Keratinocyte (primary cell): ENCODE measurements around the gene UPK1B. TPM values are rescaled to one million over a fixed set of nuclear protein-coding genes. Genes with fewer than 3 reads are reported as not detected.

Experiments used
- DNase-seq: peaks from one replicate; pipeline ENCODE4 v3.0.0-alpha.2; 2011; ENCODE audit warnings: low read depth, missing footprints, low spot score
- FAIRE-seq: peaks from 2 replicates; lab custom pipeline; 2011; peaks lifted over from hg19 to GRCh38; lab: Jason Lieb, UNC
- H2AFZ ChIP-seq: 2 replicates; pipeline ENCODE4 v1.6.0; 2012; ENCODE audit warnings: low read length, control low read depth, inconsistent platforms; ENCODE audit not compliant: control insufficient read depth
- H3K27ac ChIP-seq: 2 replicates; pipeline ENCODE4 v1.5.1; 2011; ENCODE audit warnings: low read length; ENCODE audit not compliant: control insufficient read depth, insufficient read depth
- H3K27me3 ChIP-seq: 3 replicates; pipeline ENCODE4 v1.6.0; 2011; ENCODE audit warnings: low read length; ENCODE audit not compliant: control insufficient read depth, insufficient read depth; ENCODE audit errors: extremely low read depth
- H3K36me3 ChIP-seq, 2 experiments: 2 replicates in 1 of 2; 3 replicates in 1 of 2; pipeline ENCODE4 v1.5.1; 2011; ENCODE audit warnings: low read length in 2 of 2, mild to moderate bottlenecking in 1 of 2; ENCODE audit not compliant: control insufficient read depth in 2 of 2, insufficient read depth in 2 of 2; ENCODE audit errors: extremely low read depth in 1 of 2
- H3K4me1 ChIP-seq: 3 replicates; pipeline ENCODE4 v1.5.1; 2011; ENCODE audit warnings: low read length; ENCODE audit not compliant: control insufficient read depth, insufficient read depth; ENCODE audit errors: extremely low read depth
- H3K4me2 ChIP-seq: 3 replicates; pipeline ENCODE4 v1.6.0; 2011; ENCODE audit warnings: low read depth, low read length; ENCODE audit not compliant: control insufficient read depth, insufficient read depth; ENCODE audit errors: extremely low read depth
- H3K4me3 ChIP-seq, 3 experiments: fragments of 200-600 bp in 1 of 3; sonication (generic) in 1 of 3; 2 replicates in 2 of 3; 3 replicates in 1 of 3; pipeline ENCODE4 v1.5.1; 2011 to 2016; ENCODE audit warnings: low read length in 3 of 3, mild to moderate bottlenecking in 3 of 3, control low read depth in 2 of 3, inconsistent platforms in 1 of 3, low read depth in 1 of 3, mixed read lengths in 1 of 3, mixed run types in 1 of 3, moderate library complexity in 1 of 3; ENCODE audit not compliant: control insufficient read depth in 2 of 3, insufficient read depth in 2 of 3; ENCODE audit errors: extremely low read depth in 1 of 3
- H3K79me2 ChIP-seq: 2 replicates; pipeline ENCODE4 v1.6.0; 2012; ENCODE audit warnings: low read length; ENCODE audit not compliant: control insufficient read depth, insufficient read depth
- H3K9ac ChIP-seq: 3 replicates; pipeline ENCODE4 v1.6.0; 2011; ENCODE audit warnings: low read length; ENCODE audit not compliant: control insufficient read depth, insufficient read depth; ENCODE audit errors: extremely low read depth
- H3K9me1 ChIP-seq: 3 replicates; pipeline ENCODE4 v1.6.0; 2011; ENCODE audit warnings: low read length; ENCODE audit not compliant: control insufficient read depth, insufficient read depth; ENCODE audit errors: extremely low read depth
- H3K9me3 ChIP-seq: 2 replicates; pipeline ENCODE4 v1.5.1; 2012; ENCODE audit warnings: low read depth, low read length; ENCODE audit not compliant: control insufficient read depth
- H4K20me1 ChIP-seq: 3 replicates; pipeline ENCODE4 v1.6.0; 2011; ENCODE audit warnings: low read length; ENCODE audit not compliant: control insufficient read depth, insufficient read depth; ENCODE audit errors: extremely low read depth
- EZH2 ChIP-seq: IDR thresholded peaks from one replicate; pipeline ENCODE4 v1.6.1; 2012; ENCODE audit warnings: inconsistent platforms, mild to moderate bottlenecking, low read length, moderate library complexity
- dilution Hi-C: fragments of 300-500 bp; cut with MboI; formaldehyde crosslinking; loops from one replicate; pipeline ENCODE4 v1.7.0; 2020; ENCODE audit warnings: low sequenced_read_pairs; ENCODE audit not compliant: extremely low pct_ligation_motif_present
- polyA plus RNA-seq, 5 experiments: library from polyadenylated mRNA; depleted of rRNA in 3 of 5; stranded (reverse) in 3 of 5; stranded (forward) in 1 of 5; unstranded in 1 of 5; fragments of >200 nt; gene quantifications; 1 replicate in 1 of 5; 2 replicates in 3 of 5; 3 replicates in 1 of 5; pipeline versions ENCODE4 v1.2.1 to v1.2.3, GENCODE V29; 2011 to 2012; ENCODE audit warnings: missing spikeins in 2 of 5, low read depth in 1 of 5, low replicate concordance in 1 of 5
- TF ChIP-seq, protein P1 (sequence below), 3 experiments: IDR thresholded peaks in 1 of 3; conservative IDR thresholded peaks in 1 of 3; optimal IDR thresholded peaks in 1 of 3; 2 replicates in 2 of 3; 3 replicates in 1 of 3; pipeline versions ENCODE3 to v1.5.1; 2011; ENCODE audit warnings: low read length in 3 of 3, mild to moderate bottlenecking in 3 of 3, moderate library complexity in 2 of 3, control low read depth in 1 of 3, inconsistent platforms in 1 of 3; ENCODE audit not compliant: insufficient read depth in 2 of 3; ENCODE audit errors: extremely low read depth in 1 of 3

Gene UPK1B
- polyA plus RNA-seq, 1 donor (not counting 4 experiments of a cell fraction or from before 2014, with no cell fraction given) = 54.6 TPM

- Histone ChIP-seq H3K9ac (no peak overlapping the region), H2AFZ (no peak overlapping the region), H3K27me3 (no peaks in the 10 kb centered on the region), H3K36me3 (no peaks in the 10 kb centered on the region), H3K9me3 (no peaks in the 10 kb centered on the region), H3K27ac (no peak overlapping the region), H3K9me1 (no peaks in the 10 kb centered on the region), H3K4me1 (peaks cover 26% of the 10 kb centered on the region), H4K20me1 (no peaks in the 10 kb centered on the region), H3K79me2 (no peaks in the 10 kb centered on the region), H3K4me2 (no peak overlapping the region), H3K4me3 (no peak overlapping the region)
- no peak for TF ChIP-seq EZH2
- TF ChIP-seq, protein P1, sequence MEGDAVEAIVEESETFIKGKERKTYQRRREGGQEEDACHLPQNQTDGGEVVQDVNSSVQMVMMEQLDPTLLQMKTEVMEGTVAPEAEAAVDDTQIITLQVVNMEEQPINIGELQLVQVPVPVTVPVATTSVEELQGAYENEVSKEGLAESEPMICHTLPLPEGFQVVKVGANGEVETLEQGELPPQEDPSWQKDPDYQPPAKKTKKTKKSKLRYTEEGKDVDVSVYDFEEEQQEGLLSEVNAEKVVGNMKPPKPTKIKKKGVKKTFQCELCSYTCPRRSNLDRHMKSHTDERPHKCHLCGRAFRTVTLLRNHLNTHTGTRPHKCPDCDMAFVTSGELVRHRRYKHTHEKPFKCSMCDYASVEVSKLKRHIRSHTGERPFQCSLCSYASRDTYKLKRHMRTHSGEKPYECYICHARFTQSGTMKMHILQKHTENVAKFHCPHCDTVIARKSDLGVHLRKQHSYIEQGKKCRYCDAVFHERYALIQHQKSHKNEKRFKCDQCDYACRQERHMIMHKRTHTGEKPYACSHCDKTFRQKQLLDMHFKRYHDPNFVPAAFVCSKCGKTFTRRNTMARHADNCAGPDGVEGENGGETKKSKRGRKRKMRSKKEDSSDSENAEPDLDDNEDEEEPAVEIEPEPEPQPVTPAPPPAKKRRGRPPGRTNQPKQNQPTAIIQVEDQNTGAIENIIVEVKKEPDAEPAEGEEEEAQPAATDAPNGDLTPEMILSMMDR (optimal IDR thresholded peaks at IDR 0.05 in 1 of 3, IDR thresholded peaks at IDR 0.05 in 1 of 3, conservative IDR thresholded peaks at IDR 0.05 in 1 of 3; ENCODE audit: extremely low read depth in 1 of 3, insufficient read depth in 2 of 3, low read length in 3 of 3) = no peak
- dilution Hi-C loops = no loop called here
- peak; percentile 23 for FAIRE-seq
- no peak for DNase-seq
These were observed 18.4 kb downstream of the UPK1B start for GRCh38 chr3:119191800-119192199.

DNA sequence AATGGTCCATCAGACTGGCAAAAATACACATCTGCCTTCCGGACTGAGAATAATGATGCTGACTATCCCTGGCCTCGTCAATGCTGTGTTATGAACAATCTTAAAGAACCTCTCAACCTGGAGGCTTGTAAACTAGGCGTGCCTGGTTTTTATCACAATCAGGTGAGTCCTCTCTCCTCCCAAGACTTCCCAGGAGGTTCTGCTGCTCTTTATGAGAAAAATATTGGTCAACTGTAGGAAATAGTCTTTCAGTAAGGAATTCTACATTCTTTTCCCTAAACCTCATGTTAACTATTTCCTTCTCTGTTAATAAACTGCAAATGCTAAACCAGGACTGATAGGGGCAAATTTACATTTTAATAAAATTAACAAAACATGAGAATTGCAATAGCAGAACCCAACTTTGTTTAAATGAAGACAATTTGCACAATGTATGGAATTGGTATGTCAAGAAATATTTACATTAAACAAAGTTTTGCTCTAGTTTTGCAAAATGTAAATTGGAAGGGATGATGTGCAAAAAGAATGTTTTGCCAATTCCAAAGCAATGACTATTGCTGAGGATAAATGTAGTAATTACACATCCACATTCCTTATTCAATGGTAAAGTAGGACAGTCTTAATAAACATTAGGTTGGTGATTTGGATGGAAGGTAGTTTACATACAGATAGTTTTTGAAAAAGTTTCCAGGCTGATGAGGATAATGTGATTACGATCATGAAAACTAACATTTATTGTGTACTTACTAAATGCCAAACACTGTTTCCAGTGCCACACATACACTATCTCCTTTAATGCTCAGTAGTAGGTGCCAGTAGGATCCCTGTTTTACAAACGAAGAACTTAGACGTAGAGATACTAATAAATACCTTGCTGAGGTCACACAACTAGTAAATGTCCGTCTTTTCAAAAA, 21.1 kb downstream of the UPK1B start:
- peak overlapping the region; percentile 40 for H2AFZ ChIP-seq
- H3K4me2 ChIP-seq = no peak overlapping the region
- no peak for DNase-seq
- no peaks in the 10 kb centered on the region for H3K79me2 ChIP-seq
- no peaks in the 10 kb centered on the region for H3K27me3 ChIP-seq
- no peak overlapping the region for H3K4me3 ChIP-seq
- H3K36me3 ChIP-seq = no peaks in the 10 kb centered on the region
- H3K9me1 ChIP-seq = no peaks in the 10 kb centered on the region
- TF ChIP-seq EZH2 = no peak
- TF ChIP-seq, protein P1 (optimal IDR thresholded peaks at IDR 0.05 in 1 of 3, IDR thresholded peaks at IDR 0.05 in 1 of 3, conservative IDR thresholded peaks at IDR 0.05 in 1 of 3; ENCODE audit: extremely low read depth in 1 of 3, insufficient read depth in 2 of 3, low read length in 3 of 3) = no peak
- no peaks in the 10 kb centered on the region for H3K9me3 ChIP-seq
- H3K9ac ChIP-seq = no peak overlapping the region
- dilution Hi-C loops = no loop called here
- peaks cover 26% of the 10 kb centered on the region for H3K4me1 ChIP-seq
- no peak overlapping the region for H3K27ac ChIP-seq
- peak; percentile 51 for FAIRE-seq
- no peaks in the 10 kb centered on the region for H4K20me1 ChIP-seq
